BJ (cell line): ENCODE data around the gene SOX11. TPM values are rescaled to one million over a fixed set of nuclear protein-coding genes. Genes with fewer than 3 reads are reported as not detected.

Experiments
- CTCF ChIA-PET: fragments of 350-600 bp; formaldehyde crosslinking; extraction: SDS; loops from one replicate; lab custom pipeline; 2021; ENCODE audit warnings: antibody characterized with exemption, inconsistent platforms; lab: Yijun Ruan, JAX
- POLR2A ChIA-PET: fragments of 300-600 bp; sonication (Branson Sonifier 250); formaldehyde crosslinking; extraction: SDS; loops from one replicate; lab custom pipeline; 2021; ENCODE audit warnings: antibody characterized with exemption; lab: Charles Lee
- DNase-seq: peaks from one replicate; pipeline ENCODE4 v3.0.0-alpha.2; 2011; ENCODE audit warnings: low read depth
- H3K27me3 ChIP-seq: 2 replicates; pipeline ENCODE4 v1.6.0; 2011; ENCODE audit warnings: low read length; ENCODE audit not compliant: control insufficient read depth, insufficient read depth
- H3K36me3 ChIP-seq: 2 replicates; pipeline ENCODE4 v1.5.1; 2011; ENCODE audit warnings: low read length; ENCODE audit not compliant: control insufficient read depth, insufficient read depth
- H3K4me3 ChIP-seq: 2 replicates; pipeline ENCODE4 v1.5.1; 2011; ENCODE audit warnings: low read depth, mild to moderate bottlenecking, control low read depth, low read length
- CTCF ChIP-seq: IDR thresholded peaks from 2 replicates; pipeline ENCODE4 v1.5.1; 2011; ENCODE audit warnings: low read depth, mild to moderate bottlenecking, control low read depth, inconsistent platforms, low read length, moderate library complexity; ENCODE audit not compliant: insufficient read depth
- polyA plus RNA-seq: library from polyadenylated mRNA; depleted of rRNA; stranded (reverse); fragments of >200 nt; gene quantifications from 2 replicates; pipeline ENCODE4 v1.2.3, GENCODE V29; 2011

The SOX11 gene
- polyA plus RNA-seq, 1 experiment: 0.40 TPM

DNA sequence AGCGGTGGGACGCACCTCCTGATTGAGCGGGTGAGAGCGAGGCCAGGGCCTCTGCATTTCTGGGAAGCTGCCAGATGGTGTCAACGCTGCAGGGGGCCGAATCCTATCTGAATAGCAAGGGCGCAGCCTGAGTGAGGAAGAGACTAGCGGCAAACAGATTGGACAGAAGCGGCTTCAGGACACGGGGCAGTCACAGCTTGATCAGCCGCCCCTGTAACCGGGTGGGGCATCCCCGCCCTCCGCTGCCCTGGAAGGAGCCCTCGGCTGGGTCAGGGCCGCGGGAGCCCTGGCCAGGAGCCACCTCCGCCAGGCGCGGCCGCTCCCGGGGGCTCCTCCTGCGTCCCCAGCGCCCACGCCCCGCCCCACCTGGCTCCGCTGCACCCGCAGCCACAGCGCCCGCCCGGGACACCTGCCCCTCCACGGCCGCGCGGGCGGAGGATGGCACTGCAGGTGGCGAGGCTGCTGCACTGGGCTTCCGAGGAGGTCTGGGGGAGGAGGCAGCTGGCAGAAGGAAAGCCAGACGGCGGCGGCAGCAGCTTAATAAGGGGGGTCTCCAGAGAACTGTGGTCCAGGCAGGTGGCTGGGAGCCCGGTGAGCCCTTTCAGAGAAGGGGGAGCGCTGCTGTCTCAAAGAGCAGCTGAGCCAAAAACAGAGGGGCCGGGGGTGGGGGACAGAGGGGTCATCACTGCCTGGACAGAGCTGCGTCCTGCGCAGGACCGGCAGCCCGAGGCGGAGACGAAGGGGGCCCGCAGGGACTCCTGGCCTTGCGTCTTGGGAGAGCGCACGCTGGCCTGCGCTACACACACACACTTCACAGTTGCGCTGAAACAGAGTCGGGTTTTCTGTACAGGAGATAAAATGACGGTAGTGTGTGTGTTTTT, 18.8 kb upstream of the SOX11 start:
- POLR2A ChIA-PET: no interaction called here
- H3K4me3 ChIP-seq: no peak overlapping the region
- no peaks in the 10 kb centered on the region for H3K36me3 ChIP-seq
- CTCF ChIA-PET: no interaction called here
- no peaks in the 10 kb centered on the region; the same call in 1 of the 2 replicates for H3K27me3 ChIP-seq
- DNase-seq: no peak
- no peak for TF ChIP-seq CTCF

- H3K4me3 ChIP-seq: no peak overlapping the region
- DNase-seq: no peak
- CTCF ChIA-PET: no interaction called here
Observed at GRCh38 chr2:5674026-5674340, 18.2 kb upstream of the SOX11 start.

DNA sequence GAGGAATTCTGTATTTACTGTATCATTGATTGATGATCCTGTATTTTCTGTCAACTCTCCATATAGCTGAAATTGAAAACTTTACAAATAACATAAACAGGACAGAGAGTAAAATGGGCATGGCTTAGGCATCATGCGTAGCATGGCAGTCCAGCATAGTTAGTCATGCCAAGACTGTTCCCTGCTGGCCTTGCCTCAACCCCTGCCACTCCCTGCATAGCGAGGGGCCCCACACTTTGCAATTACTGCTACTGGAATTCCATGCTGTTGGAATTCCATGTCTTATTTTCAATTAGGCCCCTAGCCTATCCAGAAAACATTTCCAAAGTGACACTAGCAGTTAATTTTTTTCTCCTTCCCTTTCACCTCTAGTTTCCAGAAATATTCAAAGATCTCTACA, 15.1 kb upstream of the SOX11 start:
- no peak for DNase-seq
- Histone ChIP-seq H3K36me3 (no peaks in the 10 kb centered on the region), H3K27me3 (no peaks in the 10 kb centered on the region; the same call in 1 of the 2 replicates), H3K4me3 (no peak overlapping the region)
- TF ChIP-seq CTCF: no peak
- ChIA-PET POLR2A (no interaction called here), CTCF (no interaction called here)

More at GRCh38 chr2:5674026-5674340, 18.2 kb upstream of the SOX11 start:
- POLR2A ChIA-PET: no interaction called here
- TF ChIP-seq CTCF: no peak
- H3K27me3 ChIP-seq: no peaks in the 10 kb centered on the region; the same call in 1 of the 2 replicates
- no peaks in the 10 kb centered on the region for H3K36me3 ChIP-seq

DNA sequence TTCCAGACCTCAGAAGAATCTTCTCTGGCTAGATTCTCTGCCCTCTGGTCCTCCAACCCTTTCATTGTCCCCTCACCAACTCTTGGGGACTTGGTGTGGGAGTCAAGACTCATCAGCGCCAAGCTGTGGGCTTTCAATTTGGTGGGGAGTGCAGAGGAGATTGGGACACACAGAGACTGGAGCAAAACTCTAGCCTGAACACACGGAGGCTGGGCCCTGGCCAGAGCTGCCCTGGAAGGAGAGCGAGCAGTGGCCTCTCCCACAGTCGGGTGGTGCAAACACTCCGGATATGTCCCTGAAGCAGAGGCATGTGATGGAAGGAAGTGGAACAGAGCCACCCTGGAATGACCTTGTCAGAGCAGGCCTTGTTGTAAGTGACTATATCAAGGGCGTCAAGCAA, 8.7 kb upstream of the SOX11 start:
- CTCF ChIA-PET: no interaction called here
- no peak for DNase-seq
- TF ChIP-seq CTCF: no peak
- POLR2A ChIA-PET: no interaction called here
- Histone ChIP-seq H3K4me3 (no peak overlapping the region), H3K36me3 (no peaks in the 10 kb centered on the region), H3K27me3 (no peaks in the 10 kb centered on the region)

DNA sequence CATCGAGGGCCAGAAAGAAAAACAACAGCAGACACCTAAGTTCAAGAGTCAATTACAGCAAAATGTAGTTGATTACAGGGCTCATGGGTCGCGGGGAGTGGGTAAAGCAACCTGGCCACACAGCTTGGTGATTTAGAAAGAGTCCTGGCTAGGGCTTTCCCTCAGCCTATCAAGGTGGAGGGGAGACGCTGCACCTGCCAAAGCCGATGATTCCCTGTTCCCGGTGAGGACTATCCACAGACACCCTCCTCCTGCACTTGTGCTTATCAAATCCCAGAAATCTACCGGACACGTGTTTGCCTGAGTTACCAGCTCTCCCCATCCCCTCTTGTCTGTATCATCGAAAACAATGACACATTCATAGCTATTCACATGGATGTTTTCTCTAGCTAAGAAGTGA, 7.0 kb upstream of the SOX11 start:
- H3K4me3 ChIP-seq: no peak overlapping the region
- no peak for DNase-seq
- H3K36me3 ChIP-seq: no peaks in the 10 kb centered on the region
- POLR2A ChIA-PET: no interaction called here
- CTCF ChIA-PET: no interaction called here
- no peak for TF ChIP-seq CTCF
- H3K27me3 ChIP-seq: no peaks in the 10 kb centered on the region
